ENCODE measurements around the gene RNASE7.
"Not testable (repeated sequence)": the region's sequence is repeated elsewhere in the genome, so short reads cannot be mapped to it uniquely, and the experiment has no call there.

Gene RNASE7

DNA sequence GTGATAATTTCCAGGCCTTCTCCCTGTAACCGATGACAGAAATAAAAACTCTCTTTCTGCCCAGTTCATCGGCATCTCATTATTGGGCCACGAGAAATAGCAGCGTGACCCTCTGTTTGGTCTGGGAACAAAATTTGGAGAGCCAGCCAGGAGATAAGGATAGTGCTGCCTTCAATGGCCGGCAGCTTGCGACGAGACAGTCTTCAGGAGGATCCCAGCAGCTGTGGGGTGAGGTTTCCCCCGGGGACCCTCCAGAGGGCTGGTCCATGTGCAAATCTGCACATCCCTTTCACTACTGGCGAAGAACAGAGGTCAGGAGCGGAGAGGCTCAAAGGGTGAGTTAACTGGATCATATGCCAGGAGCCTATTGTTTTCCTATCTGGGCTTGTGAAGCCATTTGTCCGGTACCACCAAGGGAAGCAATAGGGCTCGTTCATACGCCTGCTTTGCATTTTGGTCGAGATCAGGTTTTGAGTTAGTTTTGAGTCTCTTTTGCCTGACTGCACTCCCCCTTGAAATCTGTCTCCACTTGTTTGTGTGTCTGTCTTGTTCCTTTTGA lies 38.3 kb upstream of the RNASE7 start:
- no peaks in the 10 kb centered on the region for H3K9me3 ChIP-seq (ENCODE audit: insufficient read depth, low read length)
- TF ChIP-seq, protein P1, sequence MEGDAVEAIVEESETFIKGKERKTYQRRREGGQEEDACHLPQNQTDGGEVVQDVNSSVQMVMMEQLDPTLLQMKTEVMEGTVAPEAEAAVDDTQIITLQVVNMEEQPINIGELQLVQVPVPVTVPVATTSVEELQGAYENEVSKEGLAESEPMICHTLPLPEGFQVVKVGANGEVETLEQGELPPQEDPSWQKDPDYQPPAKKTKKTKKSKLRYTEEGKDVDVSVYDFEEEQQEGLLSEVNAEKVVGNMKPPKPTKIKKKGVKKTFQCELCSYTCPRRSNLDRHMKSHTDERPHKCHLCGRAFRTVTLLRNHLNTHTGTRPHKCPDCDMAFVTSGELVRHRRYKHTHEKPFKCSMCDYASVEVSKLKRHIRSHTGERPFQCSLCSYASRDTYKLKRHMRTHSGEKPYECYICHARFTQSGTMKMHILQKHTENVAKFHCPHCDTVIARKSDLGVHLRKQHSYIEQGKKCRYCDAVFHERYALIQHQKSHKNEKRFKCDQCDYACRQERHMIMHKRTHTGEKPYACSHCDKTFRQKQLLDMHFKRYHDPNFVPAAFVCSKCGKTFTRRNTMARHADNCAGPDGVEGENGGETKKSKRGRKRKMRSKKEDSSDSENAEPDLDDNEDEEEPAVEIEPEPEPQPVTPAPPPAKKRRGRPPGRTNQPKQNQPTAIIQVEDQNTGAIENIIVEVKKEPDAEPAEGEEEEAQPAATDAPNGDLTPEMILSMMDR (IDR thresholded peaks at IDR 0.05; ENCODE audit: low read depth, low read length) = no peak
- no peak for TF ChIP-seq EZH2phosphoT487 (IDR thresholded peaks at IDR 0.05; ENCODE audit: low read depth)
- no peaks in the 10 kb centered on the region for H3K79me2 ChIP-seq (ENCODE audit: low read length)
- no peak overlapping the region for H3K9ac ChIP-seq (ENCODE audit: low read length)
- no peak overlapping the region for H2AFZ ChIP-seq (ENCODE audit: low read depth, low read length)
- H3K4me2 ChIP-seq (ENCODE audit: low read length) = no peak overlapping the region
- no peaks in the 10 kb centered on the region for H3K27me3 ChIP-seq (ENCODE audit: low read depth, low read length)
- H3K27ac ChIP-seq (ENCODE audit: low read length) = no peak overlapping the region
- H3K36me3 ChIP-seq (replicated peaks; ENCODE audit: low read depth, low read length) = no peaks in the 10 kb centered on the region
- H4K20me1 ChIP-seq (ENCODE audit: insufficient read depth, low read length) = no peaks in the 10 kb centered on the region
- no peak overlapping the region for H3K4me3 ChIP-seq (ENCODE audit: low read length)
- no peaks in the 10 kb centered on the region for H3K4me1 ChIP-seq (ENCODE audit: low read length)

DNA sequence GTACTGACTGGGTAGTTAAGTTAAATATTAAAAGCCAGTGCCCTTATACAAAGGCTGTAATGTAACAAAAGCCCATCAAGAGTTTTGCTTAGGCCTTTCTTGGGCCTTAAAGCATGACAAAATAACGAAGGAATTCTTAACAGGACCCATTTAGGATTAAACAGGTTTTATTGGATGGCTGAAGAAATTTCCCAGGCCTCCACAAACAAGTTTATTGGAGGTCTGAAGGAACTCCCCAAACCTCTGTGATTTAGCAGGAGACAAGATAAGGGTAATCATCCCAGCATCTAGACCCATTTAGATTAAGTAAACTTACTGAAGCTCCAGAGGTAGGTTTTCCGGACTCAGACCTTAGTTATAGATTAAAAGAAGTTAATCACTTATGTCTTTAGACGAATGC lies 32.4 kb upstream of the RNASE7 start:
- H3K4me1 ChIP-seq (ENCODE audit: low read length); H3K4me2 ChIP-seq (ENCODE audit: low read length); H3K36me3 ChIP-seq (replicated peaks; ENCODE audit: low read depth, low read length); H2AFZ ChIP-seq (ENCODE audit: low read depth, low read length); H4K20me1 ChIP-seq (ENCODE audit: insufficient read depth, low read length); H3K79me2 ChIP-seq (ENCODE audit: low read length); H3K9ac ChIP-seq (ENCODE audit: low read length); H3K4me3 ChIP-seq (ENCODE audit: low read length); H3K27ac ChIP-seq (ENCODE audit: low read length); H3K9me3 ChIP-seq (ENCODE audit: insufficient read depth, low read length): not testable (repeated sequence)
- peaks cover 16% of the 10 kb centered on the region for H3K27me3 ChIP-seq (ENCODE audit: low read depth, low read length)

DNA sequence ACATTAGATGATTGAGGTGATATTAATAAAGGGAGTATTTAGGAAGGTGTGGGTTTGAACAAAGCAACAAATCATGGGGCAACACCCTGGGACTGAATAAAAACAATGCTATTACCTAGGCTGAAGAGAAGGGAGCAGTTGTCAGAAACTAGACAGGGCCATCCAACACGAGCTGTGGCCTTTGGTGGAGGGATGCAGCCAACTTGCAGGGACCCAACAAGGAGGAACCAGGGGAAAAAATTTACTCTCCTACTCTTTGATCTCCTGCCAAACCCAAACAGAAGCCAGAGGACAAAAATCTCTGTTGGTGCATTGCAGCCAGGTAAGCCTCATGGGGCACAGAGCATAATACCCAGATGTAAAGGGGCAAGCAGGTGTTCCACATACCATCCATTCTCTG lies 31.0 kb upstream of the RNASE7 start:
- H3K4me2 ChIP-seq (ENCODE audit: low read length) = no peak overlapping the region
- no peak overlapping the region for H3K4me3 ChIP-seq (ENCODE audit: low read length)
- TF ChIP-seq, protein P1 (IDR thresholded peaks at IDR 0.05; ENCODE audit: low read depth, low read length) = no peak
- TF ChIP-seq EZH2phosphoT487 (IDR thresholded peaks at IDR 0.05; ENCODE audit: low read depth) = no peak
- H3K9ac ChIP-seq (ENCODE audit: low read length) = no peak overlapping the region
- no peaks in the 10 kb centered on the region for H3K4me1 ChIP-seq (ENCODE audit: low read length)
- H3K9me3 ChIP-seq (ENCODE audit: insufficient read depth, low read length) = no peaks in the 10 kb centered on the region
- H3K27ac ChIP-seq (ENCODE audit: low read length) = no peak overlapping the region
- H3K36me3 ChIP-seq (replicated peaks; ENCODE audit: low read depth, low read length) = no peaks in the 10 kb centered on the region
- no peak overlapping the region for H2AFZ ChIP-seq (ENCODE audit: low read depth, low read length)
- H4K20me1 ChIP-seq (ENCODE audit: insufficient read depth, low read length) = no peaks in the 10 kb centered on the region
- peaks cover 24% of the 10 kb centered on the region for H3K27me3 ChIP-seq (ENCODE audit: low read depth, low read length)
- no peaks in the 10 kb centered on the region for H3K79me2 ChIP-seq (ENCODE audit: low read length)

DNA sequence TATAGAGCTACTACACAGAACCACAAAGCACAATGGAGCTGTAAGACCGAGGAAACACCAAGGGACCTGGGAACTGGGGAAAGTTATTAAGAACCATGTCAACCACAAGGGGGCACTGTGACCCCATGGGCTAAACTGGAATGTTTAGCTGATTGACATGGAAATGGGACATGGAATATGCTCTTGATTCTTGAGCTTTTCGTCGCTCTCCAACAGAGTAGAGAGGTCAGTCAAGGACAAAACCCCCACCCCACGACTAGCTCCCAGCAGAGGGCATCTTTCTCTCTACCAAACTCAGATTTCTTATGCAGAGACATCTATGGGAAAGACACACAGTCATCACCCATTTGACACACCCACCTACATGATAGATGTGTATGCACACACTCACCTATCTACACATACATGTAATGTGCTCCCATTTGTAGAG lies 27.4 kb upstream of the RNASE7 start:
- no peaks in the 10 kb centered on the region for H3K79me2 ChIP-seq (ENCODE audit: low read length)
- no peak overlapping the region for H3K27ac ChIP-seq (ENCODE audit: low read length)
- H4K20me1 ChIP-seq (ENCODE audit: insufficient read depth, low read length) = no peaks in the 10 kb centered on the region
- no peaks in the 10 kb centered on the region for H3K4me1 ChIP-seq (ENCODE audit: low read length)
- H3K4me3 ChIP-seq (ENCODE audit: low read length) = no peak overlapping the region
- H2AFZ ChIP-seq (ENCODE audit: low read depth, low read length) = no peak overlapping the region
- TF ChIP-seq EZH2phosphoT487 (IDR thresholded peaks at IDR 0.05; ENCODE audit: low read depth) = no peak
- TF ChIP-seq, protein P1 (IDR thresholded peaks at IDR 0.05; ENCODE audit: low read depth, low read length) = peak; percentile 88
- H3K27me3 ChIP-seq (ENCODE audit: low read depth, low read length) = peaks cover 39% of the 10 kb centered on the region
- H3K9me3 ChIP-seq (ENCODE audit: insufficient read depth, low read length) = no peaks in the 10 kb centered on the region
- H3K9ac ChIP-seq (ENCODE audit: low read length) = no peak overlapping the region
- H3K4me2 ChIP-seq (ENCODE audit: low read length) = no peak overlapping the region
- H3K36me3 ChIP-seq (replicated peaks; ENCODE audit: low read depth, low read length) = no peaks in the 10 kb centered on the region

All from OCI-LY3 (cell line).